ENCODE measurements around the gene ALDH1L1. TPM values are rescaled to one million over a fixed set of nuclear protein-coding genes. Genes with fewer than 3 reads are reported as not detected.

Gene ALDH1L1
- total RNA-seq, 1 experiment from 2014 or later = 0.36 TPM

DNA sequence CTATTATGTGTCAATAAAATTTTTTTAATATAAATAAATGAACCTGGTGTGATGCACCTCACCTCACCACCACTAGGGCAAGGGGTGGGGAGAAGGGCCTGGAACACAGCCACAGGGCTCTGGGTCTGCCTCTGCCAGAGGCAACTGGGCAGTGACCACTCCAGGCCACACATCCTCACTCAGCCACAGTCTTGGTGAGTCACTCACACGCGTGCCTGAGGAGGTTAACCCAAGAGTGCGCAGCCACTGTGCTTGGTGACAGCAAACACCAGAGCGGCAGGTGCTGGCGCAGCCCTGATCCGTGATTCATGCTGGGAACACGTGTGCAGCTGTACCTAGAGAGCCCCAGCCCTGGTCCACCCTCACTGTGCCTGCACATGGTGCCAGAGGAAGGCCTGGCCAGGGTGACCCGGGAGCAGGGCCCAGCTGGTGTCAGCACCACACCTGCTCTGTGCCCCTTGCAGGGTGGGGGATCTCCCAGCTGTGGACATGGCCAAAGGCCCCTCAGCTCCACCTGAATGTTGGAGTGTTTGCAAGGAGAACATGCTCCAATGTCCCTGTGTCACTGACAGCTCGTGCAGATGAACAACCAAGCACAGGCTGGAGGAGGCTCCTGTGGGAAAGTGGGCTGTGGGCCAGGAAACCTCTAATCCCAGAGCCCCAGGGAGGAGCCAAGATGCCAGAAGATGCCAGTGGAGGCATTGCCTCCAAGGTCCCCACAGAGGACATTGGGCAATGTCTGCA lies 98.6 kb downstream of the ALDH1L1 start:
- peaks cover 17% of the 10 kb centered on the region for H3K4me1 ChIP-seq (ENCODE audit: control insufficient read depth, insufficient read depth, low read length)
- in situ Hi-C loops (cut with HindIII; ENCODE audit: low pct_unique_long_range_greater_than_20kb, low sequenced_read_pairs) (no loop called here), intact Hi-C loops (cut with micrococcal nuclease; ENCODE audit: unreplicated experiment) (no loop called here)
- no peaks in the 10 kb centered on the region for H3K27me3 ChIP-seq (ENCODE audit: control insufficient read depth, insufficient read depth, low read length)
- H3K4me3 ChIP-seq (ENCODE audit: low read depth in 2 of 2, low read length in 2 of 2) = no peak overlapping the region
- ATAC-seq (peak; percentile 35; the same call in 1 of the 2 replicates), DNase-seq (ENCODE audit: low read depth, low spot score) (peak; percentile 22)
- no peak overlapping the region for H3K27ac ChIP-seq (ENCODE audit: low read length)
- peaks cover 4% of the 10 kb centered on the region; the same call in 1 of the 2 replicates for H3K9me3 ChIP-seq (ENCODE audit: control insufficient read depth, insufficient read depth, low read depth, low read length)
- BruUV-seq (replicated peaks) = no TSS peak
- TF ChIP-seq, protein P1, sequence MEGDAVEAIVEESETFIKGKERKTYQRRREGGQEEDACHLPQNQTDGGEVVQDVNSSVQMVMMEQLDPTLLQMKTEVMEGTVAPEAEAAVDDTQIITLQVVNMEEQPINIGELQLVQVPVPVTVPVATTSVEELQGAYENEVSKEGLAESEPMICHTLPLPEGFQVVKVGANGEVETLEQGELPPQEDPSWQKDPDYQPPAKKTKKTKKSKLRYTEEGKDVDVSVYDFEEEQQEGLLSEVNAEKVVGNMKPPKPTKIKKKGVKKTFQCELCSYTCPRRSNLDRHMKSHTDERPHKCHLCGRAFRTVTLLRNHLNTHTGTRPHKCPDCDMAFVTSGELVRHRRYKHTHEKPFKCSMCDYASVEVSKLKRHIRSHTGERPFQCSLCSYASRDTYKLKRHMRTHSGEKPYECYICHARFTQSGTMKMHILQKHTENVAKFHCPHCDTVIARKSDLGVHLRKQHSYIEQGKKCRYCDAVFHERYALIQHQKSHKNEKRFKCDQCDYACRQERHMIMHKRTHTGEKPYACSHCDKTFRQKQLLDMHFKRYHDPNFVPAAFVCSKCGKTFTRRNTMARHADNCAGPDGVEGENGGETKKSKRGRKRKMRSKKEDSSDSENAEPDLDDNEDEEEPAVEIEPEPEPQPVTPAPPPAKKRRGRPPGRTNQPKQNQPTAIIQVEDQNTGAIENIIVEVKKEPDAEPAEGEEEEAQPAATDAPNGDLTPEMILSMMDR (IDR thresholded peaks at IDR 0.05) = peak; percentile 72
- TF ChIP-seq POLR2AphosphoS5 (IDR thresholded peaks at IDR 0.05; ENCODE audit: low read depth, low read length) (no peak), TCF7L2 (IDR thresholded peaks at IDR 0.05; ENCODE audit: low read depth, low read length) (no peak)
- CTCF ChIA-PET = no interaction called here
- no peaks in the 10 kb centered on the region for H3K36me3 ChIP-seq (ENCODE audit: control insufficient read depth, insufficient read depth, low read length)
- POLR2A ChIA-PET = no interaction called here

DNA sequence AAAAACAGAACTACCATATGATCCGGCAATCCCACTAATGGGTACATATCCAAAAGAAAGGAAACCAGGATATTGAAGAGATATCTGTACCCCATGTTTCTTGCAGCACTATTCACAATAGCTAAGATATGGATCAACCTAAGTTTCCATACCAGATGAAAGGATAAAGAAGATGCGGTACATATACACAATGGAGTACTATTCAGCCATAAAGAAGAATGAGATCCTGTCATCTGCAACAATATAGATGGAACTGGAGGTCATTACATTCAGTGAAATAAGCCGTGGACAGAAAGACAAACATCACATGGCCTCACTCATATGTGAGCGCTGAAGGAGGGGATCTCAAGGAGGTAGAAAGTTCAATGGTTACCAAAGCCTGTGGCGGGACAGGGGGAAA lies 99.4 kb downstream of the ALDH1L1 start:
- intact Hi-C loops (cut with micrococcal nuclease; ENCODE audit: unreplicated experiment) = no loop called here
- H3K27me3 ChIP-seq (ENCODE audit: control insufficient read depth, insufficient read depth, low read length) = no peaks in the 10 kb centered on the region
- H3K27ac ChIP-seq (ENCODE audit: low read length) = no peak overlapping the region
- no peaks in the 10 kb centered on the region for H3K9me3 ChIP-seq (ENCODE audit: control insufficient read depth, insufficient read depth, low read depth, low read length)
- BruUV-seq (replicated peaks) = no TSS peak
- H3K4me3 ChIP-seq (ENCODE audit: low read depth in 2 of 2, low read length in 2 of 2) = no peak overlapping the region
- H3K4me1 ChIP-seq (ENCODE audit: control insufficient read depth, insufficient read depth, low read length) = peaks cover 17% of the 10 kb centered on the region
- TF ChIP-seq, protein P1 (IDR thresholded peaks at IDR 0.05) = no peak
- TF ChIP-seq TCF7L2 (IDR thresholded peaks at IDR 0.05; ENCODE audit: low read depth, low read length) (no peak), SIN3A (IDR thresholded peaks at IDR 0.05; ENCODE audit: borderline replicate concordance, insufficient read depth, low read depth, low read length) (no peak), REST (IDR thresholded peaks at IDR 0.05; ENCODE audit: insufficient read depth in 1 of 2, low read depth in 2 of 2, low read length in 1 of 2) (no peak), POLR2AphosphoS5 (IDR thresholded peaks at IDR 0.05; ENCODE audit: low read depth, low read length) (no peak)
- ChIA-PET CTCF (no interaction called here), POLR2A (no interaction called here)
- no peak for DNase-seq (ENCODE audit: low read depth, low spot score)
- no peak for ATAC-seq
- H3K36me3 ChIP-seq (ENCODE audit: control insufficient read depth, insufficient read depth, low read length) = no peaks in the 10 kb centered on the region
- in situ Hi-C loops (cut with HindIII; ENCODE audit: low pct_unique_long_range_greater_than_20kb, low sequenced_read_pairs) = no loop called here
